Tibial artery (tissue), 4 donors: ENCODE measurements around the gene SAMD13.

Experiments
- DNase-seq, 2 donors: peaks; one replicate each; pipeline ENCODE4 v3.0.0-alpha.2; 2019
- H3K27ac ChIP-seq, 2 donors: fragments of 200-600 bp; sonication (generic) in 1 of 2; 1 replicate in 1 of 2; 2 replicates in 1 of 2; pipeline ENCODE4 v1.5.1; 2018 to 2019; ENCODE audit warnings: mild to moderate bottlenecking in 1 of 2
- H3K27me3 ChIP-seq, 2 donors: fragments of 200-600 bp; sonication (generic) in 1 of 2; one replicate each; pipeline versions ENCODE4 v1.5.1 to v1.6.0; 2016 to 2019
- H3K36me3 ChIP-seq, 3 donors: fragments of 200-600 bp; sonication (generic) in 2 of 3; one replicate each; pipeline ENCODE4 v1.5.1; 2016 to 2019; ENCODE audit warnings: mild to moderate bottlenecking in 2 of 3
- H3K4me1 ChIP-seq, 4 donors: fragments of 200-600 bp; sonication (generic) in 2 of 4; 1 replicate in 3 of 4; 2 replicates in 1 of 4; pipeline ENCODE4 v1.5.1; 2016 to 2019
- H3K4me3 ChIP-seq, 2 donors: fragments of 200-600 bp; sonication (generic) in 1 of 2; 1 replicate in 1 of 2; 2 replicates in 1 of 2; pipeline ENCODE4 v1.5.1; 2018 to 2019; ENCODE audit warnings: mild to moderate bottlenecking in 2 of 2
- H3K9me3 ChIP-seq, 3 donors: fragments of 200-600 bp; sonication (generic) in 1 of 3; one replicate each; pipeline ENCODE4 v1.5.1; 2016 to 2019
- CTCF ChIP-seq, 2 experiments: fragments of 200-600 bp in 1 of 2; fragments of 450-650 bp in 1 of 2; IDR thresholded peaks; one replicate each; pipeline ENCODE4 v1.5.1; 2017 to 2019; ENCODE audit warnings: antibody characterized with exemption in 2 of 2, mild to moderate bottlenecking in 1 of 2, moderate library complexity in 1 of 2
- intact Hi-C: fragments of 100-400 bp; cut with DNase I; formaldehyde crosslinking; loops from one replicate; pipeline ENCODE4 v1.15.0; 2023; ENCODE audit warnings: low total_unique reads

The SAMD13 gene

GRCh38 chr1:84366786-84367185 lies 65.3 kb downstream of the SAMD13 start:
- intact Hi-C loops: no loop called here
- Histone ChIP-seq H3K27me3 (no peaks in the 10 kb centered on the region), H3K36me3 (no peaks in the 10 kb centered on the region), H3K4me3 (no peak overlapping the region), H3K4me1 (peaks cover 0 to 19% (median 4%) of the 10 kb centered on the region in 4 donors), H3K9me3 (no peaks in the 10 kb centered on the region), H3K27ac (no peak overlapping the region)
- no peak for TF ChIP-seq CTCF (IDR thresholded peaks at IDR 0.05)
- no peak for DNase-seq

- no peaks in the 10 kb centered on the region for H3K36me3 ChIP-seq
- no peaks in the 10 kb centered on the region for H3K9me3 ChIP-seq
- peaks cover 0 to 19% (median 4%) of the 10 kb centered on the region in 4 donors for H3K4me1 ChIP-seq
- DNase-seq: no peak
- TF ChIP-seq CTCF (IDR thresholded peaks at IDR 0.05): no peak
- H3K27ac ChIP-seq: no peak overlapping the region
- intact Hi-C loops: no loop called here
- no peak overlapping the region for H3K4me3 ChIP-seq
- H3K27me3 ChIP-seq: no peaks in the 10 kb centered on the region
Observed at GRCh38 chr1:84367219-84367618, 65.7 kb downstream of the SAMD13 start.

- no peak for DNase-seq
- Histone ChIP-seq H3K27ac (no peak overlapping the region), H3K36me3 (no peaks in the 10 kb centered on the region), H3K9me3 (no peaks in the 10 kb centered on the region), H3K4me3 (no peak overlapping the region), H3K27me3 (no peaks in the 10 kb centered on the region), H3K4me1 (peaks cover 0 to 14% (median under 1%) of the 10 kb centered on the region in 4 donors)
- intact Hi-C loops: no loop called here
- TF ChIP-seq CTCF (IDR thresholded peaks at IDR 0.05): no peak
Observed at GRCh38 chr1:84368441-84368840, 66.9 kb downstream of the SAMD13 start.

GRCh38 chr1:84370266-84370665 lies 68.8 kb downstream of the SAMD13 start:
- no peak for DNase-seq
- no peaks in the 10 kb centered on the region for H3K36me3 ChIP-seq
- H3K27me3 ChIP-seq: no peaks in the 10 kb centered on the region
- intact Hi-C loops: no loop called here
- H3K9me3 ChIP-seq: no peaks in the 10 kb centered on the region
- TF ChIP-seq CTCF (IDR thresholded peaks at IDR 0.05): no peak
- H3K4me1 ChIP-seq: peaks cover 0 to 25% (median 8%) of the 10 kb centered on the region in 4 donors
- no peak overlapping the region for H3K4me3 ChIP-seq
- H3K27ac ChIP-seq: no peak overlapping the region

GRCh38 chr1:84370831-84371394 lies 69.4 kb downstream of the SAMD13 start:
- intact Hi-C loops: no loop called here
- no peaks in the 10 kb centered on the region for H3K27me3 ChIP-seq
- TF ChIP-seq CTCF (IDR thresholded peaks at IDR 0.05): no peak
- no peaks in the 10 kb centered on the region for H3K9me3 ChIP-seq
- peaks cover 0 to 25% (median 8%) of the 10 kb centered on the region in 4 donors for H3K4me1 ChIP-seq
- H3K27ac ChIP-seq: no peak overlapping the region
- DNase-seq: no peak
- H3K4me3 ChIP-seq: no peak overlapping the region
- H3K36me3 ChIP-seq: no peaks in the 10 kb centered on the region
